DOHH2 (cell line): ENCODE measurements around the gene RNASE13.

Source experiments
- H3F3A ChIP-seq: fragments of 200-600 bp; sonication (generic), shearing (Covaris generic); 2 replicates; pipeline ENCODE4 v1.6.0; 2016; ENCODE audit warnings: antibody characterized with exemption, mild to moderate bottlenecking; ENCODE audit not compliant: control insufficient read depth, insufficient read depth
- H3K27ac ChIP-seq: fragments of 200-600 bp; sonication (generic); 2 replicates; pipeline ENCODE4 v1.5.1; 2014; ENCODE audit warnings: low read depth, mild to moderate bottlenecking, low read length, moderate library complexity
- H3K27me3 ChIP-seq: fragments of 200-600 bp; sonication (generic); 2 replicates; pipeline ENCODE4 v1.6.1; 2014; ENCODE audit warnings: mild to moderate bottlenecking, low read length, mixed read lengths; ENCODE audit not compliant: control insufficient read depth
- H3K36me3 ChIP-seq: fragments of 200-600 bp; sonication (generic); 2 replicates; pipeline ENCODE4 v1.6.1; 2014; ENCODE audit warnings: mild to moderate bottlenecking, low read length, moderate library complexity, mixed read lengths; ENCODE audit not compliant: control insufficient read depth
- H3K4me1 ChIP-seq: fragments of 200-600 bp; sonication (generic); 2 replicates; pipeline ENCODE4 v1.6.1; 2014; ENCODE audit warnings: mild to moderate bottlenecking, low read length, mixed read lengths; ENCODE audit not compliant: control insufficient read depth
- H3K4me2 ChIP-seq: fragments of 200-600 bp; sonication (generic); 2 replicates; pipeline ENCODE4 v1.6.0; 2014; ENCODE audit warnings: mild to moderate bottlenecking, low read length, moderate library complexity
- H3K4me3 ChIP-seq: fragments of 200-600 bp; sonication (generic); 2 replicates; pipeline ENCODE4 v1.5.1; 2014; ENCODE audit warnings: mild to moderate bottlenecking, low read length, mixed read lengths
- H3K79me2 ChIP-seq: fragments of 200-600 bp; sonication (generic); 2 replicates; pipeline ENCODE4 v1.6.1; 2014; ENCODE audit warnings: mild to moderate bottlenecking, low read length, mixed read lengths; ENCODE audit not compliant: control insufficient read depth
- H3K9me2 ChIP-seq: fragments of 200-600 bp; sonication (generic); replicated peaks from 2 replicates; pipeline ENCODE4 v1.6.1; 2014; ENCODE audit warnings: mild to moderate bottlenecking, low read length, mixed read lengths; ENCODE audit not compliant: control insufficient read depth
- H3K9me3 ChIP-seq: fragments of 200-600 bp; sonication (generic); 2 replicates; pipeline ENCODE4 v1.6.1; 2014; ENCODE audit warnings: antibody characterized with exemption, low read length, mixed read lengths; ENCODE audit not compliant: control insufficient read depth, insufficient read depth
- H4K20me1 ChIP-seq: fragments of 200-600 bp; sonication (generic); 2 replicates; pipeline ENCODE4 v1.6.0; 2014; ENCODE audit warnings: low read depth, mild to moderate bottlenecking, antibody characterized with exemption, low read length, moderate library complexity; ENCODE audit not compliant: control insufficient read depth, insufficient read depth
- EZH2phosphoT487 ChIP-seq: fragments of 200-600 bp; sonication (generic); IDR thresholded peaks from 2 replicates; pipeline ENCODE4 v1.6.1; 2017; ENCODE audit warnings: borderline replicate concordance, mild to moderate bottlenecking, antibody characterized with exemption, low read length, moderate library complexity, mixed read lengths
- TF ChIP-seq, protein P1 (sequence below): fragments of 200-600 bp; sonication (generic); IDR thresholded peaks from one replicate; pipeline ENCODE4 v1.5.1; 2014; ENCODE audit warnings: antibody characterized with exemption, mild to moderate bottlenecking, low read depth, low read length; ENCODE audit not compliant: poor library complexity, severe bottlenecking

The RNASE13 gene

DNA sequence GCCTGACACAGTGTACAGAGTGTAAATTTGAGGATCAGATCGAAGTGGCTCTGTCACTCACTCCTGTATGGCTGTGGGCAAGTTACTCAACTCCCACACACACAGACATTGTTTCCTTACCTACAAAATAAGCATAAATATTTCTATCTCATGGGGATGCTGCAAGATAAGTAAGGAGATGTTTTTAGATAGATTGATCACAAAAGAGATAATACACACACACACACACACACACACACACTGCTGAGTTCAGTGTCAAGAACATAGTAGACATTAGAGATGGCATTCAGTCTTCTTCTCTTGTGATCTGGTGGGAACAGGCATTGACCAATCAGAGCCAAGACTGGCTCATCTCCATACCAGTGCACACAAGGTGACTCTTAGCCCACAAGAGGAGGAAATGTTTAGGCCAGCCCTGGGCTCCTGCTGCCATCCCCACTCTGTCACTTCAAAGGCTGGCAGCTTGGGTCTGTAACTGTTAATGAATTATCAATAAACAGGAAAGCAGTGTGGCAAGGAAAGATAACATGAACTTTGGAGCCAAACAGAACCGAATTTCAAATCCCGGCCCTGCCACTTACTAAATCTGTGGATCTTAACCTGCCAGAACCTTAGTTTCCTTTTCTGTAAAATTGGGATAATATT lies 19.6 kb upstream of the RNASE13 start:
- Histone ChIP-seq H3K9me3 (no peaks in the 10 kb centered on the region), H3K4me1 (no peaks in the 10 kb centered on the region), H3K27me3 (peaks cover 18% of the 10 kb centered on the region; the same call in 1 of the 2 replicates), H3K27ac (no peak overlapping the region), H3K36me3 (no peaks in the 10 kb centered on the region), H3K4me2 (no peak overlapping the region), H3K4me3 (no peak overlapping the region), H3K79me2 (no peaks in the 10 kb centered on the region), H4K20me1 (no peaks in the 10 kb centered on the region), H3K9me2 (no peaks in the 10 kb centered on the region), H3F3A (no peaks in the 10 kb centered on the region)
- no peak for TF ChIP-seq EZH2phosphoT487
- TF ChIP-seq, protein P1, sequence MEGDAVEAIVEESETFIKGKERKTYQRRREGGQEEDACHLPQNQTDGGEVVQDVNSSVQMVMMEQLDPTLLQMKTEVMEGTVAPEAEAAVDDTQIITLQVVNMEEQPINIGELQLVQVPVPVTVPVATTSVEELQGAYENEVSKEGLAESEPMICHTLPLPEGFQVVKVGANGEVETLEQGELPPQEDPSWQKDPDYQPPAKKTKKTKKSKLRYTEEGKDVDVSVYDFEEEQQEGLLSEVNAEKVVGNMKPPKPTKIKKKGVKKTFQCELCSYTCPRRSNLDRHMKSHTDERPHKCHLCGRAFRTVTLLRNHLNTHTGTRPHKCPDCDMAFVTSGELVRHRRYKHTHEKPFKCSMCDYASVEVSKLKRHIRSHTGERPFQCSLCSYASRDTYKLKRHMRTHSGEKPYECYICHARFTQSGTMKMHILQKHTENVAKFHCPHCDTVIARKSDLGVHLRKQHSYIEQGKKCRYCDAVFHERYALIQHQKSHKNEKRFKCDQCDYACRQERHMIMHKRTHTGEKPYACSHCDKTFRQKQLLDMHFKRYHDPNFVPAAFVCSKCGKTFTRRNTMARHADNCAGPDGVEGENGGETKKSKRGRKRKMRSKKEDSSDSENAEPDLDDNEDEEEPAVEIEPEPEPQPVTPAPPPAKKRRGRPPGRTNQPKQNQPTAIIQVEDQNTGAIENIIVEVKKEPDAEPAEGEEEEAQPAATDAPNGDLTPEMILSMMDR: no peak

- Histone ChIP-seq H3K4me3 (no peak overlapping the region), H3K9me2 (no peaks in the 10 kb centered on the region), H3K36me3 (no peaks in the 10 kb centered on the region), H4K20me1 (no peaks in the 10 kb centered on the region), H3K27ac (no peak overlapping the region), H3K9me3 (no peaks in the 10 kb centered on the region), H3F3A (no peaks in the 10 kb centered on the region), H3K4me2 (no peak overlapping the region), H3K4me1 (no peaks in the 10 kb centered on the region), H3K79me2 (no peaks in the 10 kb centered on the region), H3K27me3 (peaks cover 20% of the 10 kb centered on the region)
- TF ChIP-seq, protein P1: no peak
- no peak for TF ChIP-seq EZH2phosphoT487
Observed at GRCh38 chr14:21053184-21054122, 18.8 kb upstream of the RNASE13 start.

DNA sequence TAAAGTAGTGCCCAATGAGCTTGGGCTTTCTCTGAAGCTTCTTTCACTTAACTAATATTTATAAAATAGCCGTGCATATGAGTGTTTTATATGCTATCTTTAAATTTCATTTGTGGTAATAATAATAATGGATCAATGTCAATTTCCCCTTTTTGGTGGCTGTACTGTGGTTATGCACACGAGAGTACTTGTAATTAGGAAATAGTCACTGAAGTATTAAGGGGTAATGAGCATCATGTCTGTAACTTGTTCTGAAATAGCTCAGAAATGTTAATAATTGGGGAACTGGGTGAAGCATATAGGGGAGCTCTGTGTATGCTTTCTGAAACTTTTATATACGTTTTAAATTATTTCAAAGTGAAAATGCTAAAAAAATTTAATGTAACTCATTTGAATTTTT lies 16.0 kb upstream of the RNASE13 start:
- no peak for TF ChIP-seq EZH2phosphoT487
- TF ChIP-seq, protein P1: no peak
- H3K27me3 ChIP-seq: peaks cover 38% of the 10 kb centered on the region
- H3K36me3 ChIP-seq: no peaks in the 10 kb centered on the region
- H3K9me2 ChIP-seq: no peaks in the 10 kb centered on the region
- no peaks in the 10 kb centered on the region for H3K4me1 ChIP-seq
- no peaks in the 10 kb centered on the region for H3K9me3 ChIP-seq
- H3K79me2 ChIP-seq: no peaks in the 10 kb centered on the region
- H4K20me1 ChIP-seq: no peaks in the 10 kb centered on the region
- H3K4me2 ChIP-seq: no peak overlapping the region
- no peak overlapping the region for H3K4me3 ChIP-seq
- H3K27ac ChIP-seq: no peak overlapping the region
- H3F3A ChIP-seq: no peaks in the 10 kb centered on the region
